GM18519 (cell line): Measurements from ENCODE around the gene SIGLEC12.
"Not testable (repeated sequence)": the region's sequence is repeated elsewhere in the genome, so short reads cannot be mapped to it uniquely, and the experiment has no call there.

Experiments
- ATAC-seq: cut with Tn5 transposase; IDR thresholded peaks from one replicate; pipeline ENCODE4 v1.9.1; 2021; ENCODE audit warnings: mild to moderate bottlenecking, moderate library complexity; ENCODE audit not compliant: unreplicated experiment, low FRiP score

The SIGLEC12 gene

DNA sequence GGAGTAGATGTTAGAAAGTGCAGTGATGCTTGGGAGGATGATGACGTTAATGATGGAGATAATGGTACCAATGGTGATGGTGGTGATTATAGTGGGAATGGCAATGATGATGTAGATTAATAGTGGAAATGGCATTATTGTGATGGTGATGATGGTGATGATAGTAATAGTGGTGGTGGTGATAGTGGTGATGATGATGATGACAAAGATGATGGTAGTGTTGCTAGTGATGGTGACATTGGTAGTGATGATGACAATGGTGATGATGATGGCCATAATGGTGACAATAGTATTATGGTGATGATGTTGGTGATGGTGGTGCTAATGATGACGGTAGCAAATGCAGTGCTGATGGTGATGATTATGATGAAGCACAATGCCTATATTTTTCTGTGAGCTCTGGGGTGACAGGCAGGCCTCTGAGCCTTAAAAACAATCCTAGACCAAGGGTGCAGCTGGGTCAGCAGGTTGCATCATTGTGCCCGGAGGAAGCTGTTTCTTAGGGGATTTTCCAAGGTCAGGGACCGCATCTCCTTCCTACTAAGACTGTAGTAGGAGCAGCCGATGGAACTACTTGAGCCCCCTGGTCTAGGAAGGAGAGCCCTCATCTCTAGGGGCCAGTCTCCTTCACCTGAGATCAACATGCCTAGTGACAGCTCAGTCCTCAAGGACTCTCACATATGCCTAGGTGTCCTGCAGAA, 15.5 kb downstream of the SIGLEC12 start:
- ATAC-seq: no peak

DNA sequence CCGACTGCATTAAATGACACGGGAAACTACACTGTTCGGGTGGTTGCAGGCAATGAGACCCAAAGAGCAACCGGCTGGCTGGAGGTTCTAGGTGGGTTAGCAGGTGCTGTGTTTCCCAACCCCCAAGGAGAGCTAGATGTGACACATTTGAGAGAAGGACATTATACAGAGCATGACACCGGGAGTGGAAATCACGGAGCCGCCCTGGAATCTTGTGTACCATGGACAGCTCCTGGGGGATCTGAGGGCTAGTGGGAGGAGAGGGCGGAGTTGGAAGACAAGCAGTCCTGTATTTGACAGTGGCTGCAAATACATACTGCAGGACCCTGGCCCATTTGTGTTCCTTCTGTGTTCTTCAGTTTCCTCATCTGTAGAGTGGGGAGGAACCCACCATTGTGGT, 21.0 kb downstream of the SIGLEC12 start:
- no peak for ATAC-seq

DNA sequence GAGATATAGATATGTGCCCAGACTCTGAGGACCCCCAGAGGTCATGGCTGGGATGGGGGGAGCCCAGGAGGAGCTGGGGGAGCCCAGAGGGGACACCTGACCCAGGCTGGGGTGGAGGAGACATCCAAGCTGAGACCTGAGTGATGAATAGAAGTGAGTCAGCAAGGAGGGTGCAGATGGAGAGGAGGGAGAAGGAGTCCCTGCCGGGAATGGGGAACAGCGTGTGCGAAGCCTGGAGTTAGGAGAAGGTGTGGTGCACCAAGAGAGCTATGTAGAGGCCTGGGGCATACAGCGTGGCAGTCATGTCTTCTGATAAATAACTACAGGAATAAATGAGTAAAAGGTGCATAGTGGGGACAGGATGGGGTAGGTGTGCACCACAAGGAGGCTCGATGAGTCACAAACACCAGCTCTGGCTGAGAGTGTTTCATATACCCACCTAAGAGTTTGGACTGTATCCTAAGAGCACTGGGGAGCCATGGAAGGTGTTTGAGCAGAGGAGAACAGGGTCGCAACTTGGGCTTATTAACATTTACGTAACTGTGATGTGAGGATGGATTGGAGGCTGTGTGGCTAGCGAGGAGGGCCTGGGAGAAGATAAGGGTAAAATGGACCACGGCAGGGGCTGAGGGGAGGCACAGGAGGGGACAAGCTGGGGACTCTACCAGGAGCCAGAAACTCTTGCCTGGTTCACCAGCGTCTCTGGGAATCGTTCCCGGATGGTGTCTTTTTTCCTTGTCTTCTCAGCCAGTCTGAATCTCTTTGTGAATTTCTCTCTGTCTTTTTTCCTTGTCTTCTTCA, 21.9 kb downstream of the SIGLEC12 start:
- no peak for ATAC-seq

DNA sequence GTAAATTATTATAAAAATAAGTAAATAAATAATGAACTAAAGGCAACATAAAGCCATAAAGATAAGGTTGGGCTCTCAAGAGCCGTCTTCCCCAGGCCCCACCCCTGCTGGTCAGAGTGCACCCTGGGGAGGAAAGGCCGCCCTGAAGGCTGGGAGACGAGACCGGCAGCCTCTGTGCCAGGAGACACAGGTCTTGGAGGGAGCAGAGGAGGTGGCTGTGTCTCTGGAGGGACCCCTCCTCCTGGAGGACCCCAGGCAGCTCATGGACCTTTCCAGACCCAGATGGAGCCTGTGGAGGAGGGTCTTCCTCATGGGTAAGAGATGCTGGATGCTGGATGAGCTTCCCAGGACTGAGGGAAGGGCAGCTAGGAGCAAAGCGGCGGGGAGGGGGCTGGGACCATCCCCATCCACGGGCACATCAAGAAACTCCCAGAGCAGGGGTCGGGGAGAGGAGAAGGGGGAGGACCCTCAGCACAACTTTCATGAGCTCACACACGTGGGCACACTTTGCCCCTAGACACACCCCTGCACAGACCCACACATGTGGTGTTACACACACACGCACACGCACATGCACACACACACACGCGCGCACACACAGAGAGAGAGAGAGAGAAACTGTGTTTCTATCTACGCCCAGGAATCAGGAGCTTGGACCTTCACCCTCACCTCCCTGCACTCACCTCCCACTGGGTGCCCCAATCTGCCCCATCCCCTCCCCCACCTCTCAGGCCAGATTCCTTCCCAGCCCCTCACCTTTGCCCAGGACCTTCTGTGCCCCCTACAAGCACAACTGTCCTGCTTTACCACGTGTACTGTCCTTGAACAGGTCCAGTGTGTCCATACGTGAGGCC, 23.0 kb downstream of the SIGLEC12 start, which contains the start of gene CEACAM18:
Gene CEACAM18, plus strand, starts transcription at position 159 of the 854 bp plus-strand sequence.
- no peak for ATAC-seq

DNA sequence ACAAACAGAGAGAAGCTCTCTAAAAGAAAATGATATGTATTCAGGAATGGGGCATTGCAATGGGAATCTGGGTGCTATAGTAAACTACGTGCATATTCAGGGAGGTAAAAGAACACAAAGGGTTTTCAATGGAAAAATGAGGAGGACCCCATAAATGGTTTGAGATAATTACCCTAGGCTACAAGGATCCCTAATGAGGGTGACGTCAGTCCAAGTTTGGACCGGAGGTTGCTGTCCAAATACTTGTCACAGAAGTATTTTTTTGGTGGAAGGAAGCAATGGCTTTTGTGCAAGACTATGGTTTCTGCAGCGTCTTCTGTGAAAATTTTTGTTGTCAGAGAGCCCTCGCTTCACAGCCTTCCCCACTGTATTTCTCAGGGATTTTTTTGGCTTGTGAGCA, 24.3 kb downstream of the SIGLEC12 start:
- no peak for ATAC-seq

DNA sequence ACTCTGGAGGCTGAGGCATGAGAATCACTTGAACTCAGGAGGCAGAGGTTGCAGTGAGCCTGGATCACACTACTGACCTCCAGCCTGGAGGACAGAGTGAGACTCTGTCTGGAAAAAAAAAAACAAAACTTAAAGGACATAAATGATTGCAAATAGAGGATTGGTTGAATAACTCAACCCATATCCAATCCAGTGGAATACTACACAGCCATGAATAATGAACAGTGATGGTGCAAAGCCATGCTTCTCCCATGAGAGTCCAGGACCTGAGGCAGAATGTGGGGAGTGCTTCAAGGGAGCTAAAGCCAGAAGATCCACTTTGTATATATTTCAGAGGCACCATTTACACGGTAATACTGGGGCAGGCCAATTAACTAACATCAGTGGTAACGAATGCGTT, 25.4 kb downstream of the SIGLEC12 start:
- no peak for ATAC-seq

DNA sequence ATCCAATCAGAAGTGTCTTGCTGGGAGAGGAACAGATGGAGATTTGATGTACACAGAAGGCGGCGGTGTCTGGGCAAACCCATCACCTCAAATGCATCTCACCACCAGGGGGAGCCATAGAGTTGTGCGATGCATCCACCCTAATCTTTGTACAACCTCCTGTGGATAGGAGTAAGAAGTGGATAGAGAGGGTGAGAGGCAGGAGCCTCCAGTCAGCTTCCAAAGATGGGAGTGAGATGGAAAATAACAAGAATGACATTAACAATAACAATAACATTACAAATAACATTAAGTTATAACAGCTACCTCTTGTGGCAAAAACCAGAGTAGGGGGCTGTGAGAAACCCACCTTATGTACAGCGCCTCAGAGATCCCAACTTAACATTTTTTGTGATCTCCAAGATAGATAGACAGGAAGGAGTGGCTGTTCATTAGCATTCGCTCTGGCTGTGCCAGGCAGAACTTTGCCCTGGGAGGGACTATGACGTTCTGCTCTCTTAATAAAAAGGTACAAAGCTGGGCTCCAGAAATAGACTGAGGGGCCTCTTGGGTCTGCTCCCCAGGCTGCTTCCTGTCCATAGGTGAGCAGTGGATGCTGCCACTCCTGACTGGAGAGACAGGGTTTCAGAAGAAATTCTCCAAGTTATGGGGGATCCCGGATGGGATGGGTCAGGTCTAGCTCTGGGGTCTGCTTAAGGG, 28.4 kb downstream of the SIGLEC12 start:
- no peak for ATAC-seq

DNA sequence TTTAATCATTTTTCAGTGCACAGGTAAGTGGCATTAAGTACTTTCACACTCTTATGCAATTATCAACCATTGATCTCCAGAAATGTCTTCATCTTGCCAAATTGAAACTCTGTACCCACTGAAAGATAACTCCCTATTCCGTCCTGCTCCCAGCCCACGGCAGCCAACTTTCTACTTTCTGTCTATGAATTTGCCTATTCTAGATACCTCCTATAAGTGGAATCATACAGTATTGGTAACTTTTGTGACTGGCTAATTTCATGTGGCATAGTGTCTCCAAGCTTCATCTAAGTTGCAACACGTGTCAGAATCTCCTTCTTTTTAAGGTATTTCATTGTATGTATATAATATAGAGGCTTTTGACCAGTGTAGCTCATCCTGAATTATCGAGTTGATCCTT, 29.0 kb downstream of the SIGLEC12 start:
- ATAC-seq: no peak

DNA sequence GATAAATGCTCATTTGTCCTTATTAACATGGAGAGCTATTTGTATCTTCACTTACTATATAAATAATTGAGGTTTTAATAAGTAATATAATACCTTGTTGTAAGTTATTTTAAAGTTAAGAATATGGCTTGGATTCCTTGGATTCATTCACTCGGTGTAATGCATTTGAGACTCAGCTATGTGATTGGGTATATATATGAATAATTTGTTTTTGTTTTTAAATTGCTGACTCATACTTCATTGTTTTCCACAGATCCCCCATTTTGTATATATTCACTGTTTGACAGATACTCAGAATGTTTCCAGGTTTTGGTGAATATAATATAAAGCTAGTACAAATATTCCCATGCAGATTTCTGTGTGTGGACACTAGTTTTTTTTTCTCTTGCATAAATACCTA, 30.1 kb downstream of the SIGLEC12 start:
- ATAC-seq: no peak

DNA sequence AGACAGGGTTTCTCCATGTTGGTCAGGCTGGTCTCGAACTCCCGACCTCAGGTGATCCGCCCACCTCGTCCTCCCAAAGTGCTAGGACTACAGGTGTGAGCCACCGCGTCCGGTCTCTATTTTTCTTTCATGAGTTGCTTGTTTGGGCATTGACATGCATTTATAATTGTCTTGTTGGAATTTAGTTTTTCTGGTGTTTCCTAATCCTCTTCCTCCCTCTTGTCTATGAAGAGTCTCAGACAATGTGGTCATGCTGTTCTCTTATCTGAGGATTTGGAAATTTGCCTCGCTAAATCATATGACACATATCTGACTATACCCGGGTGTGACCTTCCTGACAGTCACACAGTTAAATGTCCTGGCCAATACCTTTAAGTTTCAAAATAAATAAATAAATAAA, 30.6 kb downstream of the SIGLEC12 start:
- no peak for ATAC-seq

DNA sequence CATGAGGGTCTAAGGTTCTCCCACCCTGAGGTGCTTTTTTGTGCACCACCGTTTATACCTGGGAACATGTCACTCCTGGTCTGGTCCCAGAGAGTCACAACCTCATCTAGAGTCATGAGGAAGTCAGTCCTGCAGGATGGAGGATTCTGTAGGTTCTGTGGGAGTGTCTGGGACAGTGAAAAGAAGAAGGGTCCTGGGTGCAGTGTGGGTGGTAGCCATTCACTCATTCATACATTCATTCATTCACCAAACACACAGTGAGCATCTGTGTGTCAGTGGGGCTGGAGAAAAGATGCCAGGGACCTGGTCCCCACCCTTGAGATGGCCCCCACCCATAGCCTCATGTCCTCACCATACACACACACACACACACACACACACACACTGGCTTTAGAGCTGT, 32.0 kb downstream of the SIGLEC12 start:
- ATAC-seq: no peak

DNA sequence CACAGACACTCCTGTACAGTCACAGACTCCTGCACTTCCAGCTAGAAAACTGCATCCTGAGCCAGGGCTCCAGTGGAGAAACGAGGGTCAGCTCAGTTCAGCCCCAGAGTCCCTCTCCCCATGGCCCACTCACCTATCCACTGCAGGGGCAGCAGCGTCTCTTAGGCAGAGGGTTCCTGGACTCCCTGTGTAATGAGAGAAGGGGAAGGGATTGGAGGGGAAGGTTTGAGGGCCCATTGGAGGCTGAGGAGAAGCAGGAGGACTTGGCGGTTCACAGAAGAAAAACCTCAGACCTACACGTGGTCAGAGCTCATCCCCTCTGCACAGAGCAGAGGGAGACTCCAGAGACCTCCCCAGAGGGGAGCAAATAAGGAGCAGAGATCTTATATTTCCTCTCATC, 32.4 kb downstream of the SIGLEC12 start:
- ATAC-seq: no peak

DNA sequence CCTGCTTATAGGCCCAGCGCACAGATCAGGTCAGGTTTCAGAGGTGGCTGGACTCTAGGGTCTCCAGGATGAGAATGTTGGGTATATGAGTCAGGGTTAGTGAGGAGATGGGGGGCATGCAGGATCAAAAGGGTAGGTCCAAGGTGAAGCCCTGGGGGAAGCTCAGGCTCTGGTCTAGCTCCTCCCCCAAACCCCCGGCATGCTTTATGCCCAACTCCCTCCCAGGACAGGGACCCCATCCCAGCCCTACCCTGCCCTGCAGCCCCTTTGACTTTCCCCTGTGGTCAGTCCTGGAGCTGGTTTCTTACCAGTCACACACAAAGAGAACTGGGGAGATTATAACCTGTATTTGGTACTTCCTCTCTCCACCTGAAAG, 33.1 kb downstream of the SIGLEC12 start:
- no peak for ATAC-seq

DNA sequence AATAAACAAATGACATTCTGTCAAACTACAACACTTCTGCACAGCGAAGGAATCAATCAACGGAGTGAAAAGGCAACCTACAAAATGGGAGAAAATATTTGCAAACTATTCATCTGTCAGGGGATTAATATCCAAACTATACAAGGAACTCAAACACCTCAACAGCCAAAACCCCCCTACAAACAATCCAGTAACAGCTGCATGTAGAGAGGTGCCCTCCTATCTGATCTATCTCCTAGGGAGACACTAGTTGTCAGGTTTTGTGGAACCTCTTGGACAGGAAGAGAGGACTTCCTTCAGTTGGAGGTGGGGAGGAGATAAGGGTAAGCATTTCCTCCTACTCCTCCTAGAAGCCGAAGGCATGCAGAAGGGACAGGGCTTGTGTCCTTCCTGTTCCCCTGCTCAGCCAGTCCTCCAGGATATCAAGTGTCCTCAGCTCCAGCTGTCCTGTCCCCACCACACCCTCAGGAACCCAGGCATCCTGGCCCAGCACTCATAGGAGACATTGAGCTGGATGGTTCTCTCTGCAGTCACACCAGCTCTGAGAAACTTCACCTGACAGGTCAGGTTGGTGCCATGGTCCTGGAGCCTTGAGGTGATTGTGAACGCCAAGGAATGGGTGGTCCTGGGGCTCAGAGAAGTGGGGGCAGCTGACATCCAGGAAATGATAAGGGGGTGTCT, 33.6 kb downstream of the SIGLEC12 start:
- ATAC-seq: no peak

DNA sequence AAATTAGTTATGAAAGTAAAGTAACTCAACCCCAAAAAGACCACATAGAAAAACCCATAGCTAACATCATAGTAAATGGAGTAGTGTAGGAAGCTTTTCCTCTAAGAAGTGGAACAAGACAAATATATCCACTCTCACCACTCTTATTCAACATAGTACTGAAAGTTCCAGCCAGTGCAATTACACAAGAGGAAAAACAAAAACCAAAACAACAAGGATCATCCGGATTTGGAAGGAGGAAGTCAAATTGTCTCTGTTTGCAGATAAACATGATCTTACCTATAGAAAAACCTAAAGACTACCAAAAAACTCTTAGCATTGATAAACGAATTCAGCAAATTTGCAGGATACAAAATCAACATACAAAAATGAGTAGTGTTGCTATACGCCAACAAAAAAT, 34.9 kb downstream of the SIGLEC12 start:
- no peak for ATAC-seq

DNA sequence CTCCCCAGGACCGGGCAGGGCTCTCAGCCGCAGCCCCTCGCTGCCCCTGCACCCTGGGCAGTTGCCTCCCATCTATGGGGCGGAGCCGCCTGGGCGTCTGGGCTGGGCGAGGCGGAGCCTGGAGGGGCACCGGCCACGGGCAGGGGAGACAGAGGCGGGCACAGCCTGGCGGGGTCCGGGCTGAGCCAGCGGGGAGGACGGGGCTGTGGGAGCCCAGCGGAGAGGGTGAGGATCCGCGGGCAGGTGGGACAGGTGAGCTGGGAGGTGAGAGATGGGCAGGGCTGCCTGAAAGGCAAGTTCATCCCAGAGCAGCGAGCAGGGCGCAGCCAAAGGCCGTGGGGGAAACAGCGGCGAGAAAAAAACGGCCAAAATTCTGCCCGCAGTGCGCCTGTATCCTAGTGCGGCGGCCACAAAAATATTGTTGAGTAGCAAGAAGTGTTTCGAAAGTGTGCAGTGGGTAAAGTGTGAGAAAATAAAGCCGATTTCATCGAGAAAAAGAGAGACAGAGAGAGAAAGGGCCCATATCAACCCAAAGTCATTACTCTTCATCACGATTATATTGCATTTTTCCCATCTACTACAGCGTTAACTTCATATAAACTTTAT, 37.5 kb downstream of the SIGLEC12 start:
- not testable (repeated sequence) for ATAC-seq

DNA sequence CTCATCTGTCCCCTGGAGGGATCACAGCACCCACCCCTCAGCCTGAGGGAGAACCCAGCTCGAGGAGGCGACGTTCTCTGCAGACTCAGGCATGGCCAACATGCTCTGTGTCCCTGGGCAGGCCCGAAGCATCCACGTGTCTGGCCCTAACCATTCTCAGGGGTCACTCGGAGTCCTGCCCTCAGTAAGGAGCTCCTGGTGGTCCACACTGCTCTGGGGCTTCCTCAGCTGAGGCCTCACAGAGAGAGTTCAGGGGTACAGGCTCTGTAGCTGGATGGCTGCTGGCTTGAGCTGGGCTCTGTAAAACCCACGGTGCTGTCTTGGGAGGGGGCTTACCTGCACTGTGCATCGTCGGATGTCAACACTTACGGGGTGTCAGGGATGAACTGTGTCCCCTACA, 38.9 kb downstream of the SIGLEC12 start:
- no peak for ATAC-seq

DNA sequence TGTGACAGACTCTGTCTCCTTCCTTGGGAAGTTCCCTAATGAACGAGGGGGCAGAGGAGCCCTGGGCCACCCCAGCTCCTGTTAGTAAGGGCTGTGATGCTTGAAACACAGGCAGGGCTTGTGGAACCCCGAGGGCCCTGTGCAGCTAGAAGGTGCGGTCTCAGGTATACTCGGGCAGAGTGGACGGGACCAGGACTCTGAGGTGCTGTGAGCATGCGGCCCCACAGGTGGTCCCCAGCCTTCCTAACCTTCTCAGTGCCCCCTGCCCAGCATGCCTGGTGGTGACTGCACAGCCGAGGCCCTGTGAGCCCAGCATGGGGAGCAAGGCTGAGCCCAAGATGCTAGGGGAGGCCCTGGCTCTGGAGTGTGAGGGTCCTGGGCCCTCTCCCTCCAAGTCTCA, 39.3 kb downstream of the SIGLEC12 start:
- ATAC-seq: no peak

DNA sequence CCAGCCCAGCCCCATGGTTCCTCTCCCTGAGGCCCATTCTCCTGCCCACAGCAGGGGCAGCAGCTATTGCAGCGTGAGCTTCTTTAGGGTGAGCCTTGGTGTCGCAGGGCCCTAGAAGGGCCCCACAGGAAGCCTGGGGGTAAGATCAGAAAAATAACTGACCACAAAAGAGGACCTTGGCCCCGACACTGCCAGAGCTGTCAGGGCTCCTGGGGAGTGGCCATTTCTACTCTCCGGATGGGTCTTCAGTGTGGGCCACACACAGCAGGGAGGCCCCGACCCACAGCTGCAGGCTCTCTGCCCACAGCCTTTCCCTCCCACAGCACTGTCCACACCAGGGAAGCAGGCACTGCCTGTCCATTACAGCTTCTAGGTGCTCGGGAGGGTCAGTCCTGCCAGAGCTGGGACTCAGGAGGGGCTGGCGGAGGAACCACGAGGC, 39.9 kb downstream of the SIGLEC12 start:
- no peak for ATAC-seq
